Fibroblast of gingiva (primary cell): ENCODE measurements around the gene RBM8A.

Experiments used
- DNase-seq: peaks from one replicate; pipeline ENCODE4 v3.0.0-alpha.2; 2011; ENCODE audit warnings: low read depth

RBM8A gene

DNA sequence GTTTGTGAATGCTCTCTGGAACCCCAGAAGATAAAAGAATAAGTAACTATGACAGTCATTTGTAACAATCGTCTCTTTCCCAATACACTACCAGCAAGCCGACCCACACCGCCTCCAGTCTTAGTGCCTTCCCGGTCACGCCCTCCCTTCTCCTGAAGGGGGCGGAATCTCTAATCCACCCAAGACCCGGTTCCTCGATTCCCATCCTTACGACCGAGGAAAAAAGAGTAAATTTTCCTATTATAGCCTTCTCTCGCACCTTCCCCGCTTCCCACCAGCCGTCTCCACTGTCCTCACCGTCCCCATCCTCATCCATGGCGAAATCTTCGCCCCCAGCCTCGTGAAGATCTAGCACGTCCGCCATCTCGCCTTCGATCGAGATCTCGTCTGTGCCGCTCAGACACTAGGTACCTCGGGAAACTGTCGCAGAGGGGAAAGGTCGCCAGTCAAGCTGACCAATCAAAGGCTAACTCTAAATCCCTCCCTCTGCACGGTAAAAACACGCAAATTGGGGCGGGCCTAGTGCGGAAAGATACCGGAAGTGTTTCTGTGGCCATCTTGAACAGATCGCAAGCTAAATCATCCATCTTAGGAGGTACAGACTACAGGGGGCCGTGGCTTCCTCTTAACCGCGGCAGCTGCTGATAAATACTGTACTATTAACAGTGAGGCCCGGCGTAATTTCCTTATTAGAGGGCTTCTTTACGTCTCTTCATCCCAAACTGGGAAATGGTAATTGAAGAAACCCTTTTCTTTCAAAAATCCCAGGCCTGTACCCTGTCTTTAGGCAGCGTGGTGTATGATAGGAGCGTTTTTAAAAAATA, at the start of gene RBM8A:
RBM8A (minus strand) TSS at position 422 of the 824 bp plus-strand sequence; CDS start at position 364, 58 bp downstream.
- peak; percentile 98 for DNase-seq

DNA sequence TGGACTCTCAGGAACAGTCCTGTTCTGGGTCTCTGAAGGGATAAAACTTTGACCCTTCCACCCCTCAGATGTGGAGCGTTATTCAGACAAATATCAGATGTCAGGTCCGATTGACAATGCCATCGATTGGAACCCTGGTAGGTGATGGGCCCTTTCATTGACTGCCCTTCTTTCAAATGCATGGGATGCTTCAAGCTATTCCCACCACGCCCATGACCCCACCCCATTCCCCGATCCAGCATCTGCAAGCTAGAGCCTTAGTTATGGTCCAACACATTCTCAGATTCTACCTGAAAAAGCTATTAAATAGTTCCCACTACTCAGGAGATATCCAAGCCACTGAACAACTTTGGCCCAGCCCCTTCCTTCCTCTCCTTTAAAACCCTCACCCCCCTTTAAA, 49.7 kb upstream of the RBM8A start:
- no peak for DNase-seq

DNA sequence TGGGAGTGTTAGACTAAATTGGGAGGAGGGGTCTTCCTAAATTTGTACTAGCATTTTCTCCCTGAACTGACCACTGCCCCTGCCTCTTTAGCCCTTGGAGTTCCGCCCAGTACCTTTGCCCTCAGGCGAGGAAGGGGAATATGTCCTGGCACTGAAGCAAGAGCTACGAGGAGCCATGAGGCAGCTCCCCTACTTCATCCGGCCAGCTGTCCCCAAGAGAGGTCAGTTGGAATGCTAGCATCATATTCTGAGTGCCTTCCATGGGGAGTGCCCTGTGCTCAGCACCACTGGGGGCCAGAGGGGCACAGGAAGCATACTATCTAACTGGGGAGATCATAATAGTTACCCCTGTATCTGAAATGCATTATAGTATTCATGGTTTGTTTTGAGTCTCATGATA, 47.9 kb upstream of the RBM8A start:
- no peak for DNase-seq

DNA sequence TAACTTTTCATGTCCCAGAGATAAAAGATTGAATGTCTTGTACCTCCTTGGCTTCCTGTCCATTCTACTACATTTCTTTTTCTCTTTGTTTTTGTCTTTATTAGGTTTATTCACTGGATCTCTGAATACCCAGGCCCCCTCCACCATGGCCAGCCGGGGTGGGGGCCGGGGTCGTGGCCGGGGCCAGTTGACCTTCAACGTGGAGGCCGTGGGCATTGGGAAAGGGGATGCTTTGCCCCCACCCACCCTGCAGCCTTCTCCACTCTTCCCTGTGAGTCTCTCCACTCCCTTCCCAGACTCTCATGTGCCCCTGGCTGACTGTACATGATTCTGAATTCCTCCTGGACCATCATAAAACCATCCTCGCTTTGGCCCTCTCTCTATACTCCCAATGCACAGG, 47.4 kb upstream of the RBM8A start:
- DNase-seq, result no peak

DNA sequence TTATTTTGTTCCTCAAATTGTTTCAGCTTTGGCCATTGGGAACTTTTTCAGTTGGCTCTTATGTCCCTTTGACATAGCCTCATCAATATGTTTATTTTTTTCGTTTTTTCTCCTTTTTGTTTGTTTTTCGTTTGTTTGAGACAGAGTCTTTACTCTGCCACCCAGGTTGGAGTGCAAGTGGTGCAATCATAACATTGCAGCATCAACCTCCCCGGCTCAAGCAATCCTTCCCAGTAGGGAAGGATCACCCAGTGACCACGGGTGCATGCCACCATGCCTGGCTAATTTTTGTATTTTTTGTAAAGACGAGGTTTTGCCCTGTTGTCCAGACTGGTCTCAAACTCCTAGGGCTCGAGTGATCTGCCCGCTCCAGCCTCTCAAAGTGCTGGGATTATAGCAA, 45.3 kb upstream of the RBM8A start:
- DNase-seq, result peak; percentile 50

DNA sequence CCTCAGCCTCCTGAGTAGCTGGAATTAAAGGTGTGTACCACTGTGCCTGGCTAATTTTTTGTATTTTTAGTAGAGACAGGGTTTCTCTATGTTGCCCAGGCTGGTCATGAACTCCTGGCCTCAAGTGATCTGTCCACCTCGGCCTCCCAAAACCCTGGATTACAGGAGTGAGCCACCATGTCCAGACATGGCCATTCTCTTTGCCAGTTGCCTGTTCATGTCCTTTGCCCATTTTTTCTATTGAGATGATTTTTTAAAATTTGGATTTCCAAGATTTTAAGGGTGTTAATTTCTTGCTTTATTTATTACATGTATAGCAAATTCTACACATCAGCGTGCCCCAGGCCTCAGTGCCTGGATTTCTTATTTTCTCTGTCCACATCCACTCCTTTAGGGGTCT, 40.0 kb upstream of the RBM8A start:
- no peak for DNase-seq

DNA sequence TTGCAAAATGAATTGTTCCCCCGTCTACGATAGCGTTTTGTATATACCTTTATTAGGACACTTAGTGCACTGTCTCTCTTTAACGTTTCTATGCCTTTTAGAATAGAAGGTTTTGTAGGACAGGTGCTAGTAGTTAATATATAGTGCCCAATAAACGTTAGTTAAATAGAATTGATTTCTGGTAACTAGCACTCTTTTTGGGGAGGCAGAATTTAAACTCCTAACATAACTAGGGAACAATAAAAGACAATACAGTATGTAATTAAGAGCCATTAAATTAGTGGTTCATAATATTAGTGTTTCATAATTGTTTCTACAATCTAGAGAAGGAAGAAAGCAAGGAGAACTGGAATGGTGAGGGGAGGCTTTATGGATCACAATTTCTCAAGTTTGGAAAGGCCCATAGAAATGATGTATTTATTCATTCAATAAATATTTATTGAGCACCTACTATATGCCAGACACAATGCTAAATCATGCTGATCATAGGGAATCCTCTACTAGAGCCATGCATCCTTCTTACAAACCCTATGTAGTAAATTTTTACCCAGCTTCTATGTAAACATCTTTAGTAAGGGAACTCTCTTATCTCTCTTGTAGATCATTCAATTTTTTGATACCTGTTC, 37.9 kb upstream of the RBM8A start:
- DNase-seq, result no peak

DNA sequence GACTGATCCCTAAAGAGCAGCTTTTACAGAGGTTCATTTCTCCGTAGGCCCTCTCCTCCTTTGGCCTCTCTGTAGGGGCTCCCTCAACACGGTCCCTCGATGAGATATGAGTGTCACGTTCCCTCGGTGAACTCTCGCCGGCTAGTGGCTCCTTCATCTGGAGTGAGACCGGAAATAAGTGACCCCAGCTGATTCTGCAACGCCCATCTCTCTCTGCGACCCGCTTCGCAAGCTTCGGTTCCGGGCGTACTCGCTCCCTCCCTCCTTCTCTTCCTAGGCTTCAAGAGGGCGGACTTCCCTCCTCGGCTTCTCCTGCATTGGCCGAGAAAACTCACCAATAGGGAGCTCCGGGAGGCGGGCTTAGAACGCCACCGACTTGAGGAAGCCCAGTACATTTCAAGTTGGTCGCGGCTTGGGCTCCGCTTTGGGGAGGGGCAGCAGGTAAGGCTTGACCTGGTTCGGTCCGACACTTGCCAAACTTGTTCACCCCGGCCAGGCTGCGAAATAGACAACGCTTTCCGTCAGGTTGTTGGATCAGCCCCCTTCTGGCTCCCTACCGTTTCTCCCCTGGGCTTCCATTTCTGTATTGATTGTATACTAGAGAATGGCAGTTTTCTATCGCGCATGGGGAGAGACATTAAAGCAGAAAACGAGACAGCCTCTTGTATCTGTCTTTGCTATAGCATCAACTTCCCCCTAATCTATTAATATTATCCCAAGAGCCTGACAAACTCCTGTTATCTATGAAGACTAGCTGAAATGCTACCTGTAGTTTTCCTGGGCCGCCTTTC, 37.2 kb upstream of the RBM8A start, which contains the start of the genes ANKRD34A and POLR3GL:
ANKRD34A (minus strand) TSS at position 248 of the 791 bp plus-strand sequence. CDS start 2,816 bp downstream, outside the sequence.
POLR3GL (plus strand) TSS at position 363 of the 791 bp plus-strand sequence. CDS start 10,176 bp downstream, outside the sequence.
- peak; percentile 91 for DNase-seq

DNA sequence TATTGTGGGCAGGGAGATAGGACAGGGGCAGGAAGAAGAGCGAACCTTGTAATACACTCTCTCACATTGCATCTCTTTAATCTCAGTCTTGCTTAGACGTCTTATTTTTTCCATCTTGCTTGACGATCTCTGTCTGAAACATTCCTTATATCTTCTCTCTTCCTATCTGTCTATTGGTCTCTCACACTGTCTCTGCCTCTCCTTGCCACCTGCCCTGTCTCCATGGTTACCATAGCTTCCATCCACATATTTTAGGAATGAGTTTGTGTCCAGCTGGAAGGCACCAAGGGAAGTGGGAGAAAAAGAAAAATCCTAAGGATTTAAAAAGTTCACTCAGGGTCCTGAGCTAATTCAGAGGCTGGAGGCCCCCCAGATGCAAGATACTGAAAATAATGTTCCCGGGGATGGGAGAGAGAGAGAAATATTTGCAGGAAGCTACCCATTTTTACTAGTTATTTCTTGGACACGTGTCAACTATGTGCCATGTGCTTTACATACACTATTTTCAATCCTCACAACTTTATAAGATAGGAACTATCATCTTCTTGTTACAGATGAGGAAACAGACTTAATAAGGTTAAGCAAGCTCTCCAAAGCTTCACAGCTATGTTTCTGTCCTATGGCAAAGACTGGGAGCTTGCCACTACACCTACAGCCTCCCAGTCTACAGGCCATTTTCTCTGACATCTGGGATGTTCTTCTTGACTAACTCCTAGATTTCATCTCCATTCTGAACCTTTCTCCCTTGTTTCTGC, 36.2 kb upstream of the RBM8A start:
- no peak for DNase-seq

DNA sequence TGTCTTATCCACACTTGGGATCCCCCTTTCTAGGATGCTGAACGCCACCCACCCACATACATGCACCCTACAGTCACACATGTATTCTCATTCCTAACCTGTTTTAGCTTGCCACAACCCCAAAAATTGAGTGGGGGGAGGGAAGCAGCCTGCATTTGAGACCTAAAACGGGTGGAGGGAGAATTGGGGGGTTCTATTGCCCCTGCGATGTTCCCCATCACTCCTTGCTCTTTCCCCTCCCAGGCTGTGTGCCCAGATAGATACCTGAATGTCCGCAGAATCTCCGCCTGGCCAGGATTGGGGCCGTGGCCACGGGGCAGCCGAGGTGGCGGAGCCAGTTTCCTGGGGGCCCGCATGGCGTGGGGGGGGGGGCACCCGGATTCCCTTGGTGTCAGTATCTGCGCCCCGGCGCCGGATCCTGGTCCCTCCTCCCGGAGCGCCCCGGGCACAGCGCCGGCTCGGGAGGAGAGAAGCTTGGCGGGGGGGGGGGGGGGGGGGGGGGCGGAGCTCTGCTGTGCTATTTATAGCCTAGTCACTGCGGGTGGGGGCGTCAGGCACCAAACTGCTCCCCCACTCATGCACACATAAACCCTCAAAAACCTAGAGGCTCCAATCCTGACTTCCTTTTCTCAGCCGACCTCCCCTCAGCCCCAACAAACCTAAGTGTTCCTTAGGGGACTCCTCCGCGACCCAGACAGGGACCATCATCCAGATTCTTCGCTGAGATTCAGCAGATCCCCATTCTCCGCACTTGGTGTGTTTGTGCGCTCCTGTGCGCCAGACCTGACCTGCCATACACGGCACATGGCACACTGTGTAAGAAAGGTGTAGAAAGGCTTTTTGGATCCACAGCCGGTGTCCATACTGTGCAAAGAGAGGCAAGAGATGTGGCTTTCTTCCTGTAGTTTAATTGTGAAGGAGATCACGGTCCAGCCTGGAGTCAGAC, 35.1 kb upstream of the RBM8A start:
- DNase-seq, result no peak

DNA sequence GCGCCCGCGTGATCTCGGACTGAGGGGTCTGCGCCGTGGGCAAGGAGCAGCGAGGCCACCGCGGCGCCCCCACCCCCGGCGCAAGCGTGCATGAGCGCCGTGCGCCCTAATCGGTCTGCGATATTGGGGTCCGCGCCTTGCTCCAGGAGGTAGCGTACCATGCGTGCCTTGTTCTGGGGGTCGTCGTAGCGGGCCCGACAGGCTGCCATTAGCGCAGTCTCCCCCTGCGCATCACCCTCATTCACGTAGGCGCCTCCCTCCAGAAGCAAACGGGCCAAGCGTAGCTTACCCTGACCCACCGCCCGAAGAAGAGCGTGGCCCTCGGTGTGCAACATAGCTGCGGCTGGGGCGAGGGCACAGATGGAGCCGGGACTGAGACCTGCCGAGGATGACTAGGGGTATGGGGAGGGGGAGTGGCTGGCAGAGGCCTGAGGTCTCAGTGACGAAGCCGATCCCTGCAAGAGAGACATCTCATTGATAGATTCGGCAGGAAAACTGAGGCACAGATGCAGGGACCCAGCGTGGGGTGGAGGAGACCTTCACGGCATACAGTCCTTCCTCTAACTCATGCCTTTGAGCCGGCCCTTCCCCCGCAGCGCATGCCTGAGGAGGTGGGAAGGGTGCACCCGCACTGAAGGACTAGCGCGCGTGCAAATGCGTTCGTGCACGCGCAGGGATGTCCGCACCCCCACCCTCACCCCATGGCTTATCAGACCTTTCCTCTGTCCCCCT, 34.3 kb upstream of the RBM8A start:
- no peak for DNase-seq

DNA sequence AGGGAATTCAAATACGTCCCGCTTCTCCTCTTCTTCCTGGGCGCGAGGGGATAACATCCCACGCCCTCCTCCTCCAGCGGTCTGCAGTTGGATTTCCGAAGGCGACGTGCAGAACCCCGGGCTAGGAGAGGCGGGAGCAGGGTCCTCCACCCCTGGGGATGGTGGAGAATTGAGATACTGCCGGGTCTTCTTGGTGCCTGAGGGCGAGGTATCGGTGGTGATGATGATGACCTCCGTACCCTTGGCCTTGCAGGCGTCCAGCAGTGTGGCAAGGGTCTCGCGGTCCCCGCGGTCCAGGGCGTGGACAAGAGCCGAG, 33.8 kb upstream of the RBM8A start:
- DNase-seq, result no peak

DNA sequence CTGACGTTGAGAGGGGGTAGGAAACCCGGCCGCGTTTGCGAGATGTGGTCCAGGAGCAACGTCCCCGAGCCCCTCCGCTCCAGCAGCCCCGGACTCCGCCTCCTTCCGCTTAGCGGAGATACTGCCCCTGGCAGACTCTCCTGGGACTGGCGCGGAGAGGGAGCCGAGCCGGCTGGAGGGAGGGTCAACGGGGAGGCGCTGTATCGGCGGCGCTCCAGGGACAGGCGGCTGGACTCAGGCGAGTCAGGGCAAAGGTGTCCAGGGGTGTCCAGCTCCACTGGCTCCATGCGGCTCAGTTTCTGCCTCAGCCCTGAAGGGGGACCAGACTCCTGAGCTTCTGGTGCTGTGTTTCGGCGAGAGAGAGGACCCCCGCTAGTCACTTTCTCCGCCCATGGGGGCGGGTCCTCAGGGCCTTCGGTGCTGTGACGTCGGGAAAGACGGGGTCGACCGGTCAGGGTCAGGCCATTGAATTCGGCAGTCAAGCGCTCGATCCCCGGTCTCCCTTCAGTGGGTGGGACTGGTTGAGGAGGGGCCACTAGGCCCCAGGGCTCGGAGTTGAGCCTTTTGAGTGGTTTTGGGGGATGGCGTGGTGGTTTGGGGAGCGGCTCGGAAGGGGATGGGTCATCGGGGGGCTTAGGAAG, 33.3 kb upstream of the RBM8A start:
- DNase-seq, result peak; percentile 65

DNA sequence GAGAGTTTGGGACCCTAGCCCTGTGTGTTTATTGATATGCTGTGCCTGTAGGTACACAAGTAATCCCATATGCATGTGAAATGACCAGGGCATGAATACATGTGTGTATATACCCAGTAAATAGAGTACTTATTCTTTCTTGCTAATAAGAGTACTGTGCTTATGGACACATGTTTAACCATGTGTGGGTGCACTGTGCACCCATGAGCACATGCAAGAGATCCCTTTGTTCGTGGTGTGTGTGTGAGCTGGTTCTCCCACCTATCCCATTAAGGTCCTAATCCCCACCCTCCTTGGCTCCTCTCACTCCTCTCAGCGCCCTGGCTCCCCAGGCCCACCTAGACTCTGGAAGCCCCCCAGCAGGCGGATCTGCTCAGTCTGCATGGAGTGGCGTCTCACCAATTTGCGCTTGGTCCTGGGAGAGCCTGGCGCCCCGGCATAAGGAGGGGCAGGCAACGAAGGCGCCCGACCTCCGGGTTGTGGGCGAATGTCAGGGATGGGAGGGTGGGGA, 32.7 kb upstream of the RBM8A start:
- DNase-seq, result no peak

DNA sequence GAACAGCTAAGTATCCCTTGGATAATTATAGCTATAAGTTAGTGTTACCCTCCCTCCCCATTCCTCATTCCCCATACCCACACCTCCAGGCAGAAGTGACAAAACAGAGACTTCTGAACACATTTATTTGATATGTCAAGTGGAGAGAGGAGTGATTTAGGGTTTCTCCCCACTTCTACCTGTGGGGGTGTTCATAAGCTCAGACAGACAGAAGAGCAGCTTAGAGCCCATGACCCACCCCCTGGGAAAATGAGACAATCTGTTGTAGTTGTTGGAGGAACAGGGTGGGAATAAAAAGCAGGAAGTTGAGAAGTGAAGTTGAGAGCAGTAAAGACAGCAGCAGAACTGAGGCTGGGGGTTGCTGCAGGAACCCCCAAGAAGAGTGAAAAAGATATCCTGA, 32.0 kb upstream of the RBM8A start:
- DNase-seq, result no peak

DNA sequence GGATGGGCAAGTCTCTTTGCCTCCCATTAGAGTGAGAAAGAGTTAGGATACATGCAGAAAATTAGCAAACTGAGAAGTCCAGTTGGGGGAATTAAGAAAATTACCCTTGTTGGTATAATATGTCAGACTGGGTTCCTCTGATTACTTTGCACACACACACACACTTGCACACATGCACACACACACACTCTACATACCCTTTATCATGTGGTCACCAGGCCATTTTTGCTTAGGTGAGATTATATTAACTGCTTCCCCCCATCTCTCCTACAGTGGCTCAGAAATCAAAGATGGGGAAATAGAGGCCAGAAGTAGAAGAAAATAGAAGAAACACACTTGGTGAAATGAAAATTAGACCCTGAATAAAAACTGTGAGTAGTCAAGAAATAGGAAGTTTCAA, 31.4 kb upstream of the RBM8A start:
- DNase-seq, result no peak

DNA sequence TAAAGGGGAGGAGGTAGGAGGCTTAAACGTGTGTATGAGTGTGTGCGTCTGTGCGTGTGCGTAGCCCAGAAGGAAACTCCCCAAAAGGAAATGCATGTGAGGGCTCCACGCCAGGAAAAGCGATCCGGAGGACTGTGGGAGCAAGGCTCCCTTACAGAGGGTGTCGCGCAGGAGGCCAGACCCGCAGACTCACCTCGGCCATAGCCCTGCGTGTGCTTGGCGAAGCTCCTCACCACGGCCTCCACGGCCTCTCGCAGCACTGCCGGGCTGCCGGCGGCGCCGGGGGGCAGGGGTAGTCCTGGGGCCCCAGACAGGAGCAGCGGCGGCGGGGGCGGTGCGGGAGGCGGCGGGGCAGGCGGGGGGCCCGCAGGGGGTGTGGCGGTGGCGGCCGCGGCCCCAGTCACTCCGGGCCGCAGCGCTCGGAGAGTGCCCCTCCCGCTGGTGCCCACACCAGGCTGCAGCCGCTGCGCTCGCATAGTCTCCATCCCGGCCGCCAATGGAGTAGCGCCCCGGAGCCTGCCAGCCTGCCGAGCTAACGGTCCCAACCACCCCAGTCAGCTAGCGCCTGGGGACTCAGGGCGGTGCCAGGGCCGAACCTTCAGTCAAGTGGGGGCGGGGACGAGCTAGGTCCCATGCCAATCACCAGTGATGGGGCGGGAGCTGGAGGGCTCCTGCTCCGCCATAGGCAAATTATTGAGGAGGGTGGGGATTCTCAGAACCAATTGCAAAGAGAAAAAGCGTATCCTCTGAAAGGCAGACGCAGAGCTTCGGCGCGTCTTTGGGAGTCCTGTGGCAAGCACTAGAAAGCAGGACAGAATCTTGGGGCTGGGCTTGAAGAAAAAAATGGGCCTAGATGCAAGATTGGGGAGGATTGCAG, 30.4 kb upstream of the RBM8A start, which contains the start of gene LIX1L:
LIX1L (minus strand) TSS at position 575 of the 877 bp plus-strand sequence; CDS start at position 485, 90 bp downstream.
- peak; percentile 98 for DNase-seq

DNA sequence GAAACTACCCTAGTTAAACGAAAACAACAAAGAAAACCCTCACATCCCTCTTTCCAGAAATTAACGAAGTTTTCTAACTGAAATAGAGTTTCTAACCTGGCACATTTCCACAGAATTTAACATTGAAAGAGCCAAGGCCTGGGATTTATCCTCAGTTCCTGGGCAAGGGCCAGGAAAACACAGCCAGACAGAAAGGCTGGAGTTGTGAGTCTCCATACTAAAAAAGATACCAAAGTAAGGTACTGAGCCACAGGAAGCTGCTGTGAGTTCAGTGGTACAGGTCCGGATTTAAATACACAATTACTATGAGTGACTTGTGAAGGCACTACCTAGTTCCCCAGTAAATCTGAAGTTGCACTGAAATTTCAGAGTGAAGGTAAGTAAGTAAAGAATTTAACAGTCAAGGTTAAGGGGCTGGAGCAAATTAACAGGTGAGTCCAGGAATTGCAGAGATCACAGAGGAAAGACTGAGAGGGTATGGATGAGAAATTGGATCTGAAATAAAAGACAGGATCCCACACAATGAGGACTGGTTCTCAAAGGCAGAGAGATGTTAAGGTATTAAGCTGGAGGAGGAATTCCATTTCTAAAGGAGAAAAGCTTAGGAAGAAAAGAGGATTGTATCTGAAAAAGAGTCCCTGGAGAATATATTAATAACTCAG, 29.6 kb upstream of the RBM8A start:
- peak; percentile 62 for DNase-seq
